SIG-M5 (cell line): ENCODE data around the gene HOXD13.

Source experiments
- DNase-seq: peaks from one replicate; lab custom pipeline; 2025; lab: John Stamatoyannopoulos, UW

HOXD13 gene

DNA sequence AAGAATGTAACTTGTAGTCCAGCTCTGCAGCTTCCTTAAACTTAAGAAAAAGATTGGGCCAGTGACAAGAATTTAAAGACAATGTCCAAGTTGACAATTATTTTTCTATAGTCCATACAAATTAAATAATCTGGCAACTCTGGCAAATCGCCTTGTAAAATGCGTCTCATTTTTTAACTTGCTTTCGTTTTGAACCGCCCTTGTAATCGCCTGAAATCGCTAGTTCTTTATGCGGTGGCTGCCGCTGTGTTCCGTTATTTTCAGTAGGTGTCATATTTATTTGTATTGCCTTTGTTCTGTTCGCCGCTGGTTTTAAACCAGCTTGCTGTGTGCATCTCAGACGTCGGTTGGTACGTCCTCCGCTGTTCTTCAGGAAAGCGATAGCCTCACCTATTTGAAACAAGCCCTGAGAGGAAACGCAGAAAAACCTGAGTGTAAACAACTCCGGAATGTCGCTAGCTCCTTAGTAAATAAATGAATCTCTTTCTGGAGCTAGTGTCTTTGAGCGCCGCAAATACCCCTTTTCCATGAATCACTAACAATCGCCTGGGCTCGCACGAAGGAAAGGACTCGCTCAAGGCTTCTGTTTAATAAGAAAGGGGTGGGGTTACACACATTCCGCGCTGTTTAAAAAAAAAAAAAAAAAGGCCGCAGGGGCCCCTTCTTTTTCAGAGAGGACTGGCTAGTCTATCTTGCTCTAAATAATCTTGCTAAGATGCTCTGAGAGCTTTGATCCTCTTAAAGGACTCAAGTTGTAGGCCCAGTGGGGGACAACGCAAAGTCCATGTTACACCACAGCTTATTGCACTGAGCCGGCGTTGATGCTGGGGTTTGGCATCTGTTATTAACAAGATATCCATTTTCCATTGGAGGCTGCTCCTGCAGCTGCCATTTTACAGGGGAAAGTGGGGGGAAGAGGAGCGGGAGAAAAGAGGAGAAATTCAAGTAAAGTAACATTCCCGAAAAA lies 40.0 kb downstream of the HOXD13 start:
- no peak for DNase-seq

DNA sequence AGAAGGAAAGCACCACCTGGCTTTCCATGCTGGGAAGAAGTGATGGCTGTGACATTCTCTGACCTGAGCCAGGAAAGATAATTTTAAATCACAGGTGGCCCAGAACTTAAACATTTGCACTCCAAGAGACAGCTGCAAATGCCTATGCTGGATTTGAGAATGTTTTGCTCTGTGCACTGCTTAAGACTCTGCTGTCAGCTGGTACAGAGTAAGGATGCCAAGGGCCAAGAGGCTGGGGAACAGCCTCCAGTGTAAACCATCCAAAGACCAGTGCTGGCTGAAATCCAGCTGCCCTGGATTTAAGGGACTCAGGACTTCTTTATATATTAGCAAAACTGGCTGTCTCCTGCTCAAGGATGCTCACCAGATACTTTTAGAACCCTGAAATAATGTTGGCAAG lies 40.9 kb downstream of the HOXD13 start:
- no peak for DNase-seq

DNA sequence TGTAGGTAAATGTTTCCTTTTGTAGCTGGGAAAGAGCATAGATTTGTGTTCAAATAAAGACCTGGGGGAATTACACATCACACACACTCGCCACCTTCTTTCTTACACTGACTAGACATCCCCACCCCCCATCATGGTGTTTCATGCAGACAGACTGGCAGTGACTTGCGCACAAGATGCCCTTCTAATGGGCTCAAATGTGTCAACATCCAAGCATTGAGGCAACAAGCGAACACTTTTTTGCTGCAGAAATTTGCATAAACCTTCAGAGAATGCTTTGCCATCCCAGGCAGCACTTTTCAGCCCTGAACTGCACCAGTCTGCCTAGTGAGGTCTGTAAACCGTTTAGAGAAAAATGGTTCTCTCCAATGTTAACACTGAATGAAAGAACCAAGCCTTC lies 41.5 kb downstream of the HOXD13 start:
- no peak for DNase-seq

DNA sequence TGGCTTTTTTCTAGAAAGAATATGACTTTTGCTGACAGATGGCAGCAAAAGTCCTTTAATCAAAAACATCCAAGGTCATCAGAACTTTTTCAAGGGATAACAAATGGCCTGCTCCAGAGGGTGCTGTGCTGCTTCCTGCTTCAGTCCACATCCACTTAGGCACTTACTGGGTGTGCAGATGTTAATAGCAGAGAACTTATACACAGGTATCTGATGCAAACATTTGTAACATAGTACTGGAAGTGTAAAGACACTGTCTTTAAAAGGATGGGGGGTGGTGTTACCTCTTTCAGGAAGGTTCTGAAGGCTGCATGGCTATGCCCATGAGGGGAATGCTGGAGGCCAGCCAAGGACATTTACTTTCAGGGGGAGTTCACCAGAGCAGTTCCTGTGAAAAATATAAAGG lies 42.5 kb downstream of the HOXD13 start:
- no peak for DNase-seq

DNA sequence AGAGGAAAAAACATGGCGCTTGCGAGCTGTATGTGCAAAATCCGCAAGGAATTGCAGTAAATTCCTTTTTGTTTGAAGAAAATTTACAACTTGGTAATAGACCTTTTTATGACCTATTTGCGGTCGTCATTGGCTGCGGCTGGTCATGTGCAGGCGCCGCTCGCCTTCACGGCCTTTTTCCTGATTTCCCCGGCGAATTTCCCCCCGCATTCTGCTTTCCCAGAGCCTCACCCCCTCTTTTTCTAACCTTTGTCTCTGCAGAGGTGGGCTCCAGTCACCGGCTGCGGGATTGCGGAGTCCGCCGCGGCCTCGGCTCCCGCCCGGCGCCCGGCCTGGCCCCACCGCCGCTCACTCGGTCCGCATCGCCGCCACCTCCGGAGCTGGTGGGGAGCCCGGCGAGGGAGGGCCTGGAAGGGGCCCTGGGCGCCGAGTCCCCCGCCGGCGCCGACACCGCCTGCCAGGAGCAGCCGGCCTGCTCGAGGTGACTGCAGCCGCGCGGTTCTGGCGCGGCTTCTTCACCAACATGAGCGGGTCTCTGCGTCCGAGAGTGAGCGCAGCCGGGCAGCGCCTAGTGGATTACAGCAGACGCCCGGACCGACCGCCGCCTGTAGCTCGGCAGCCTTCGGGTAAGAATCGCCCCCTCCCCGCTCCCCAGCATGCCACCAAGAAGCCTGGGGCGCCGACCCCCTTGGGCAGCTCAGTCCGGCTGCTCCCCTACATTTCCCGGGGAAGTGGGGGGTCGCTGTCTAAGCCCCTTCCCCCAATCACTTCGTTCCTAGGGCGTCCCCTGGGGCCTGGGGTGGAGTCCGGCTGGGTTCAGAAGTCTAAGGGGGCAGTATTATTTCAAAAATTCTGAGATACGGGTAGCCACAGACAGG lies 44.1 kb downstream of the HOXD13 start:
- no peak for DNase-seq

DNA sequence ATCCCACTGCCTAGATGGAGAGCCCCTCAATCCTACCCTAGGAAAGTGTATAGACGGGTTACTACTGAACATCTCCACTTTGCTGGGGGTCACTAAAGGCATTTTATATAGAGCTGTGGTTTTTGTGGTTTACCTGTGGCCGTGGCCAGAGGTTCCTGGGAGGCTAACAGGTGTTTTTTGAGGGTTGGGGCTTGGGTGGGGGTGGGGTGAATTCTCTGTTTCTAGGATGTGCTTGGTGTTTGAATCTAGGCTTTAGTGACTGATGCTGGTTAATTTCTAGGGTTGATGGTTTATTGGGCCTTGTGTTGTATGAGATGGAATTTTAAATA lies 44.7 kb downstream of the HOXD13 start:
- no peak for DNase-seq

DNA sequence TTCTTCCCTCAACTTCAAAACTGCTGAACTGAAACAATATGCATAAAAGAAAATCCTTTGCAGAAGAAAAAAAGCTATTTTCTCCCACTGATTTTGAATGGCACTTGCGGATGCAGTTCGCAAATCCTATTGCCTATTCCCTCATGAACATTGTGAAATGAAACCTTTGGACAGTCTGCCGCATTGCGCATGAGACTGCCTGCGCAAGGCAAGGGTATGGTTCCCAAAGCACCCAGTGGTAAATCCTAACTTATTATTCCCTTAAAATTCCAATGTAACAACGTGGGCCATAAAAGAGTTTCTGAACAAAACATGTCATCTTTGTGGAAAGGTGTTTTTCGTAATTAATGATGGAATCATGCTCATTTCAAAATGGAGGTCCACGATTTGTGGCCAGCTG lies 45.4 kb downstream of the HOXD13 start:
- DNase-seq = no peak

DNA sequence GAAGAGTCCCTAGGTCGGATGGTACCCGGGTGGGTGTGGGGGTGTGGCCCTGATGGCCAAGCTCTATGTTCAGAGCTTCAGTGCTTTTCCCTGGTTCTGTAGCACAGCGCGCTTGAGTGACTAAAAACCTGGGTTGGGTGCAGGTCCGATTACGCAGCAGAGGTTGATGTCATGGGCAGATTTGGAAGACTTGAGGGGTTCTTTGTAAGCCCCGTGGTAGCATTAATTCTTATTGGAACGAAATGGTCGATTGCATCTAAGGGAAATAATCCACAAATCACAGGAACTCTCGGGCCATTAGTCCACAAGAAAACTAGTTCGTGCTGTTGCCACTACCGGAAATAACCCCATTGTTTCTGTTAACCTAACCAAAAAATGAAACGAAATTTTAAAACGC lies 46.0 kb downstream of the HOXD13 start:
- no peak for DNase-seq

DNA sequence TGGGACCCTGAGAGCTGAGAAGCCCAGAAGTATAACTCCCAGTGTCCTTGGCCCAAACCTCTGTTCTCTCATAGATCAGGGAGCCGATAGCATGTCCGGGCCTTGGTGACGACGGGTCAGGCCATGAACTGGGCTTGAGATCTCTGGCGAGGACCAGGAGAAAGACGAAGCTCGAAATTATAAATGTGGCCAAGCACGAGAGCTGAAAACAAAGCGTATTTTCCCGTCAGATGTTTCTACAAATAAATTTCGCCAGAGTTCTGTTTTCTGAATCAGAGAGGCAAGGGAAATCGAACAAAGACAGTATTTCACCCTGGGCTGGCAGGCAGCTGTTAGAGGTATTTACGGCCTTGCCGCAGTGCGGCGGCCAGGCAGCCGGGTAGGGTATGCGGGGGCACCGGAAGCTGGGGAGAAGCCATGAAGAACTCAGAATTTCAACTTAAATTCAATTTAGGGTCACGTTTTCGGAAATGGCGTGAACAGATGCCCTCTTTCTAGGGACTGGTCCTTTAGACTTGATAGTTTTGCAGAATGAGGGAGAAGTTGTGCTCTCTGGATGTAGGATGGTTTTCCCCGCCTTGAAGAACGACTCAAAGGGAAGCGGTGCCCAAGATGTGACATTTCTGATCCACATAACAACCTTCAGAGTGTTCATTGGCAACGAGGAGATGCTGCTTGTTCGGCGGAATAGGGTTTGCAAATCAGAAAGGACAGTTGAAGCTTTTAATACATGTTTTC lies 46.6 kb downstream of the HOXD13 start:
- DNase-seq = no peak

DNA sequence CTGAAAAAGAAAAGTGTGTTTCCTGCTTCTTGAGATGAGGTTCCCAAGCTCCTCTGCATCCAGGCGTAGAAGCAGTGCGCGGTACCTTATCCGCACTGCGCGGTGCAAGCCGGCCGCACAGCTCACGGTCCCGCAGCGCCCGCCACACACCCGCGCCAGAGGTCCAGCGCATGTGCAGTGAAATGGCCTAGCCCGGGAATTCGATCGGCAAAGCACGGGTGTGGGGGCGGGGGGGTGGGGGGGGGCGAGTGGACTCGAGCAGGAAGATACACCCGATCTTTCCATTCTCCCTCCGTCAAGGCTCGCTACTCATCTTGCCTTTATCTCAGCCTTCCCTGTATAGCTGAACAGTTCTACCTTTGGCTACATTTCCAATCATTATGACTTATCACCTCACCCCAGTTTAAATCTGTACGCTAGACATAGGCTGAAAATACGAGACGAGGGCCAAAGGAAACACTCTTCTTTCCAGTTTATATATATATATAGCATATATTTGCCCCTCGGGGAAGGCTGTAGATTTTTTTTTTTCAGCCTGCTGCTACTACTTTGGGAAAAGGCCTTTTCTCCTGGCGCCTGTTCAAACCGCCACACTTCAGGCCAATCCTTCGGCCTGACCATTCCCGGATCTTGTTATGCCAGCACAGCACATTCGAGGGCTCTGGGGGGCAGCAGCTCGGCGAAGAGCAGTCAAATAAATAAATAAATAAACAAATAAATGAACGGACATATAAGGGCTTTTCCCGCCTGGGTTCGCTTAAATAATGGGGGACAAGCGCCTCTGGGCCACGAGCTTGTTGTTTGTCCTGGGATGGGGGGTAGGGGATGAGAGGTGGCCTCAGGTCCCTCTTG lies 47.4 kb downstream of the HOXD13 start:
- DNase-seq = no peak

DNA sequence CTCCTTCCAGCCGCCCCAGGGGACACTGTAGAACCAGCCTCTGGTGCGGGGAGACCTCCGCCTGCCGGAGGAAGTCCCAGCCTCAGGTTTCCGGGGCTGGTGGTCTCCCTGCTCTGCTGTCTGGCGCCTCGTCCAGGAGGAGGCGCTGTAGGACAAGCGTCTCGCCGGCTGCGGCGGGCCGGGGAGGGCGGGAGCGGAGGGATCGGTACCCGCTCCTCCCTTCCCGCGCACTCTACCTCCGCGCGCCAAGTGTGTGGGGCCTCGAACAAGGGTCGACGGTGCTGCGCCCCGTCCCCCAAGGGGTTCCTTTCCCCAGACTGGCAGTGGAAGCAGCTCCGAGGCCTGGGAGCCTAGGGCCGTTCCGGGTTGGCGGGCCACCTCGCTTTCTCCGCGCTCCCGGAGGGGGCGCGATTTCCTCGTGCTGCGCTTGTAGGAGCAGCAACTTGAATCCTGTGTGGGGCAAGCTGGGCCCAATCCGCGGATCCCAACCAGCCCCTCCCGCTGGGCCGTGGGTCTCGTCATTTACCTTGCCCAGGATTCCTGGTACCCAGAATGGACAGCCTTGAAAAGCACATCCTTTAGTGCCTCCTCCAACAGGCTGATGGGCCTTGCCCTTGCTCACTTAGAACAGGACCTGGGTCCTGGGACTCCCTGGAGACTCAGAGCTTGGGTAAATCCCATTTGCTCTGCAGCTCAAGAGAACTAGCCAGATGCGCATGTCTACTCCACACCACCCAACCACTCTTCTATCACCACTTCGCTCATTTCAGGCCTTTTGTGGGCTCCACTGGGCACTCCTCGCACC lies 48.2 kb downstream of the HOXD13 start:
- DNase-seq = no peak

DNA sequence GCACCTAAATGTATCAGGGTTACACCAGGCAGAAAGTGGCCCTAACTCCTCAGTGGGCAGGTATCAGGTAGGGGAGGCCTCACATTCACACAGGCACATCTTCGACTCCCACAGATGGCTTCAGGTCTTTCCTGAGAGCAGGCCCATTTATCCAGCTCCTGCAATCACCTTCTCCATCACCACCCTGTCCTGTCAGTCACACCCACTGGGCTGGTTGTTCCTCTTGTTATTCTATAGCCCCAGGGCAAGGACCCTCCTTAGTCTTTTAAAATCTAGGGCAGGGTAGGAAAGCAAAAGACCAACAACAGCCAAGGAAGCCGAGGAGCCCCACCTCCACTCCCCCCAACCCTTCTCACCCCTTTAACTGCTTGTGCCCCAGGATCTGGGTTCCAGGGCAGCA lies 49.8 kb downstream of the HOXD13 start:
- DNase-seq = no peak
